K562 (cell line): Measurements from ENCODE around the gene CYP51A1. TPM values are rescaled to one million over a fixed set of nuclear protein-coding genes. Genes with fewer than 3 reads are reported as not detected.

ENCODE experiments used
- BMI1 ChIP-seq: fragments of 150-350 bp; IDR thresholded peaks from 2 replicates; pipeline ENCODE4 v1.6.1; 2014; ENCODE audit warnings: low read length
- CBFA2T2 ChIP-seq: fragments of 450-650 bp; conservative IDR thresholded peaks from 2 replicates; pipeline ENCODE4 v1.6.1; 2017; ENCODE audit warnings: mild to moderate bottlenecking
- DACH1 ChIP-seq: fragments of 450-650 bp; IDR thresholded peaks from 2 replicates; pipeline ENCODE4 v1.6.1; 2018; ENCODE audit not compliant: partially characterized antibody
- EGR1 ChIP-seq: fragments of 450-650 bp; conservative IDR thresholded peaks from 2 replicates; pipeline ENCODE4 v1.6.1; 2017; ENCODE audit warnings: mild to moderate bottlenecking
- GTF2E2 ChIP-seq: fragments of 200-800 bp; sonication (Bioruptor generic); IDR thresholded peaks from 2 replicates; pipeline ENCODE4 v1.6.1; 2016; ENCODE audit warnings: missing genetic modification characterization, missing compliant biosample characterization
- HDAC2 ChIP-seq: fragments of 450-650 bp; IDR thresholded peaks from 2 replicates; pipeline ENCODE4 v1.6.1; 2016; ENCODE audit warnings: mild to moderate bottlenecking
- KAT8 ChIP-seq: fragments of 450-650 bp; IDR thresholded peaks from 2 replicates; pipeline ENCODE4 v1.6.1; 2016; ENCODE audit warnings: low read depth, mild to moderate bottlenecking
- MEF2D ChIP-seq: conservative IDR thresholded peaks from 2 replicates; pipeline ENCODE4 v1.6.1; 2016; ENCODE audit warnings: low read depth, missing genetic modification characterization, missing compliant biosample characterization
- MIER1 ChIP-seq: fragments of 450-650 bp; IDR thresholded peaks from 2 replicates; pipeline ENCODE4 v1.6.1; 2016; ENCODE audit warnings: antibody characterized with exemption, mild to moderate bottlenecking, low read depth
- MITF ChIP-seq: IDR thresholded peaks from 2 replicates; pipeline ENCODE4 v1.6.1; 2014; ENCODE audit warnings: antibody characterized with exemption
- MYC ChIP-seq, 2 experiments: fragments of 250-450 bp in 1 of 2; sonication (Bioruptor Pico) in 1 of 2; IDR thresholded peaks; 2 replicates each; pipeline versions ENCODE4 v1.5.1 to v1.6.1; 2012 to 2021; ENCODE audit warnings: low read depth in 2 of 2, borderline replicate concordance in 1 of 2, improper control_type of control experiment in 1 of 2, low read length in 1 of 2, mild to moderate bottlenecking in 1 of 2, moderate library complexity in 1 of 2
- NBN ChIP-seq: fragments of 450-650 bp; IDR thresholded peaks from 2 replicates; pipeline ENCODE4 v1.6.1; 2016; ENCODE audit warnings: low read depth, mild to moderate bottlenecking
- SIN3A ChIP-seq, 2 experiments: fragments of 150-350 bp in 1 of 2; IDR thresholded peaks; 2 replicates each; pipeline ENCODE4 v1.6.1; 2011 to 2016; ENCODE audit warnings: borderline replicate concordance in 2 of 2, low read depth in 2 of 2, low read length in 2 of 2, mild to moderate bottlenecking in 2 of 2, moderate library complexity in 2 of 2; ENCODE audit not compliant: control insufficient read depth in 1 of 2
- SMAD1 ChIP-seq: fragments of 150-350 bp; IDR thresholded peaks from 2 replicates; pipeline ENCODE4 v1.6.1; 2014; ENCODE audit warnings: low read length, low read depth; ENCODE audit not compliant: partially characterized antibody
- SMAD2 ChIP-seq: fragments of 150-350 bp; IDR thresholded peaks from 2 replicates; pipeline ENCODE4 v1.6.1; 2014; ENCODE audit warnings: low read depth, mild to moderate bottlenecking, low read length
- SMARCA4 ChIP-seq: fragments of 450-650 bp; IDR thresholded peaks from 2 replicates; pipeline ENCODE4 v1.6.1; 2016
- SMARCA5 ChIP-seq: fragments of 450-650 bp; IDR thresholded peaks from 2 replicates; pipeline ENCODE4 v1.6.1; 2016
- SOX6 ChIP-seq: fragments of 450-650 bp; IDR thresholded peaks from 2 replicates; pipeline ENCODE4 v1.6.1; 2014; ENCODE audit warnings: mild to moderate bottlenecking
- SP1 ChIP-seq: sonication (generic); formaldehyde crosslinking; IDR thresholded peaks from 2 replicates; pipeline ENCODE4 v1.8.1; 2022; ENCODE audit warnings: mild to moderate bottlenecking, missing genetic modification reagents
- SP2 ChIP-seq: IDR thresholded peaks from 2 replicates; pipeline ENCODE4 v1.6.1; 2011; ENCODE audit warnings: mild to moderate bottlenecking, low read depth, low read length, moderate library complexity; ENCODE audit not compliant: poor library complexity, severe bottlenecking; ENCODE audit errors: extremely low read depth
- SRSF9 ChIP-seq: fragments of 200-400 bp; formaldehyde crosslinking; IDR thresholded peaks from 2 replicates; pipeline ENCODE4 v1.6.1; 2017; ENCODE audit warnings: low read depth, low read length, borderline replicate concordance
- TFAM ChIP-seq: fragments of 250-450 bp; sonication (Bioruptor Pico); conservative IDR thresholded peaks from 2 replicates; pipeline ENCODE4 v1.5.0; 2021; ENCODE audit warnings: mild to moderate bottlenecking, moderate library complexity
- TGIF2 ChIP-seq: sonication (generic); formaldehyde crosslinking; IDR thresholded peaks from 2 replicates; pipeline ENCODE4 v1.8.1; 2022; ENCODE audit warnings: mild to moderate bottlenecking, missing genetic modification reagents, moderate library complexity
- ZC3H8 ChIP-seq: fragments of 450-650 bp; IDR thresholded peaks from 2 replicates; pipeline ENCODE4 v1.6.1; 2017
- ZNF140 ChIP-seq: fragments of 250-450 bp; sonication (Bioruptor Pico); IDR thresholded peaks from 2 replicates; pipeline ENCODE4 v1.8.0; 2021; ENCODE audit warnings: moderate library complexity, mild to moderate bottlenecking, inconsistent platforms
- ZNF224 ChIP-seq: sonication (generic); formaldehyde crosslinking; IDR thresholded peaks from 2 replicates; pipeline ENCODE4 v1.8.0; 2022; ENCODE audit warnings: mild to moderate bottlenecking, missing genetic modification reagents
- ZNF23 ChIP-seq: fragments of 250-450 bp; sonication (Bioruptor Pico); IDR thresholded peaks from 2 replicates; pipeline ENCODE4 v1.4.0; 2020; ENCODE audit warnings: mild to moderate bottlenecking
- ZNF436 ChIP-seq: fragments of 250-450, 450-650 bp; sonication (Bioruptor Pico); formaldehyde crosslinking; IDR thresholded peaks from 2 replicates; pipeline ENCODE4 v1.7.0; 2020; ENCODE audit warnings: mild to moderate bottlenecking
- ZNF57 ChIP-seq: fragments of 450-650 bp; formaldehyde crosslinking; IDR thresholded peaks from 2 replicates; pipeline ENCODE4 v1.4.0; 2020; ENCODE audit warnings: mild to moderate bottlenecking, moderate library complexity
- ZNF740 ChIP-seq, 3 experiments: fragments of 200-800 bp in 1 of 3; sonication (Bioruptor generic) in 1 of 3; sonication (generic) in 1 of 3; formaldehyde crosslinking in 1 of 3; IDR thresholded peaks; 2 replicates each; pipeline versions ENCODE4 v1.6.1 to v1.8.0; 2016 to 2022; ENCODE audit warnings: mild to moderate bottlenecking in 2 of 3, missing compliant biosample characterization in 2 of 3, missing genetic modification characterization in 2 of 3, missing genetic modification reagents in 1 of 3
- ZZZ3 ChIP-seq: fragments of 450-650 bp; IDR thresholded peaks from 2 replicates; pipeline ENCODE4 v1.6.1; 2016; ENCODE audit warnings: antibody characterized with exemption, mild to moderate bottlenecking, moderate library complexity
- polyA plus RNA-seq, 8 experiments: library from polyadenylated mRNA; depleted of rRNA in 4 of 8; stranded (reverse) in 5 of 8; unstranded in 3 of 8; fragments of >200 nt; fragmentation: Nextera tagmentation in 2 of 8; fragmentation: Illumina TruSeq in 1 of 8; extraction: Ambion mirVana in 2 of 8; extraction: Trizol in 1 of 8; gene quantifications; 2 replicates each; pipeline versions ENCODE4 v1.2.1 to v1.2.3, GENCODE V29; 2011 to 2014; ENCODE audit warnings: inconsistent platforms in 1 of 8, missing spikeins in 1 of 8
- total RNA-seq, 7 experiments: library from RNA; depleted of rRNA in 6 of 7; stranded (reverse); fragments of >200 nt in 6 of 7; fragmentation: Illumina TruSeq in 2 of 7; extraction: Trizol in 2 of 7; gene quantifications; 2 replicates each; pipeline versions ENCODE4 v1.2.1 to v1.2.3, GENCODE V29; 2011 to 2021; ENCODE audit warnings: low replicate concordance in 1 of 7

Gene CYP51A1
- total and polyA plus RNA-seq, 9 of the 15 experiments (the other 6 are each of a cell fraction or from before 2014, with no cell fraction given): 35.4 to 151 (median 80.3) TPM

- TF ChIP-seq MIER1: peak; percentile 46; the same call in 1 of the 2 replicates
- no peak for TF ChIP-seq DACH1
- peak; percentile 31; the same call in 1 of the 2 replicates for TF ChIP-seq SMARCA4
- no peak for TF ChIP-seq GTF2E2 (tag)
- no peak for TF ChIP-seq SMAD2
- no peak for TF ChIP-seq ZNF140 (CRISPR knock-in tag)
- no peak for TF ChIP-seq TFAM
- TF ChIP-seq CBFA2T2: no peak
- no peak for TF ChIP-seq EGR1
- TF ChIP-seq ZNF224 (CRISPR knock-in tag): no peak
- no peak for TF ChIP-seq SP2
- no peak for TF ChIP-seq ZNF740 (CRISPR knock-in tag; IDR thresholded peaks at IDR 0.05)
- no peak for TF ChIP-seq ZNF740 (tag; IDR thresholded peaks at IDR 0.05)
- TF ChIP-seq SOX6: no peak
- no peak for TF ChIP-seq SIN3A (IDR thresholded peaks at IDR 0.05; ENCODE audit: borderline replicate concordance in 2 of 2, control insufficient read depth in 1 of 2, low read depth in 2 of 2, low read length in 2 of 2)
- TF ChIP-seq KAT8: no peak
- TF ChIP-seq ZNF57 (CRISPR knock-in tag): no peak
- TF ChIP-seq MITF: no peak
- TF ChIP-seq TGIF2: no peak; the same call in 1 of the 2 replicates
- TF ChIP-seq MEF2D (tag): no peak
- TF ChIP-seq NBN: no peak
- TF ChIP-seq MYC (IDR thresholded peaks at IDR 0.05; ENCODE audit: low read depth, low read length): no peak
- TF ChIP-seq MYC (CRISPR knock-in tag; IDR thresholded peaks at IDR 0.05; ENCODE audit: borderline replicate concordance, low read depth): peak; percentile 48; the same call in 1 of the 2 replicates
- no peak for TF ChIP-seq ZNF23 (CRISPR knock-in tag)
- TF ChIP-seq ZNF436 (CRISPR knock-in tag): no peak
- no peak for TF ChIP-seq ZC3H8
- TF ChIP-seq SMARCA5: peak; percentile 94; the same call in 1 of the 2 replicates
- TF ChIP-seq HDAC2: no peak
- no peak for TF ChIP-seq BMI1
- 0 out of 2 replicates have a peak, but pooled peaks have one; percentile 35 for TF ChIP-seq ZZZ3
- no peak for TF ChIP-seq SRSF9
- no peak for TF ChIP-seq SMAD1
- no peak for TF ChIP-seq SP1
Measured at GRCh38 chr7:92133133-92133736, 1.0 kb downstream of the CYP51A1 start (continued).
